IMR-90 (cell line): ENCODE results near the gene CRYBG2. TPM values are rescaled to one million over a fixed set of nuclear protein-coding genes. Genes with fewer than 3 reads are reported as not detected.

Experiments
- ATAC-seq: fragments of 200-7000 bp; cut with Tn5 transposase; 2 replicates; pipeline ENCODE4 v1.9.1; 2020; ENCODE audit warnings: low read depth, mild to moderate bottlenecking, moderate library complexity
- BruUV-seq: library from RNA; stranded (reverse); fragments of 400-500 nt; replicated peaks from 2 replicates; lab custom pipeline; 2021; lab: Mats Ljungman, UMichigan
- CTCF ChIA-PET: fragments of 300-600 bp; formaldehyde crosslinking; extraction: SDS; loops from one replicate; lab custom pipeline; 2021; ENCODE audit warnings: antibody characterized with exemption; lab: Yijun Ruan, JAX
- POLR2A ChIA-PET: fragments of 300-600 bp; sonication (Branson Sonifier 250); formaldehyde crosslinking; loops from one replicate; lab custom pipeline; 2022; ENCODE audit warnings: antibody characterized with exemption; ENCODE audit not compliant: unreplicated experiment; lab: Charles Lee
- DNase-seq: peaks from one replicate; pipeline ENCODE4 v3.0.0; 2013
- H2AFZ ChIP-seq: replicated peaks from 2 replicates; pipeline ENCODE3; 2013; ENCODE audit warnings: low read length, mild to moderate bottlenecking; ENCODE audit not compliant: poor library complexity
- H2AK5ac ChIP-seq: 2 replicates; pipeline ENCODE4 v1.6.1; 2013; ENCODE audit warnings: low read depth, low read length, inconsistent platforms
- H2AK9ac ChIP-seq: replicated peaks from 2 replicates; pipeline ENCODE3; 2013; ENCODE audit warnings: mild to moderate bottlenecking, low read depth, low read length, moderate library complexity; ENCODE audit not compliant: poor library complexity
- H2BK120ac ChIP-seq: 2 replicates; pipeline ENCODE4 v1.6.1; 2013; ENCODE audit warnings: low read depth, low read length, inconsistent platforms
- H2BK15ac ChIP-seq: 3 replicates; pipeline ENCODE4 v1.6.1; 2013; ENCODE audit warnings: low read depth, low read length, inconsistent platforms
- H2BK20ac ChIP-seq: 2 replicates; pipeline ENCODE4 v1.6.1; 2013; ENCODE audit warnings: low read depth, mild to moderate bottlenecking, inconsistent platforms, low read length, moderate library complexity
- H2BK5ac ChIP-seq: 2 replicates; pipeline ENCODE4 v1.6.1; 2013; ENCODE audit warnings: mild to moderate bottlenecking, low read depth, low read length, inconsistent platforms; ENCODE audit not compliant: poor library complexity, severe bottlenecking
- H3K14ac ChIP-seq: replicated peaks from 2 replicates; pipeline ENCODE4 v1.6.1; 2013; ENCODE audit warnings: low read depth, low read length, inconsistent platforms
- H3K18ac ChIP-seq: 2 replicates; pipeline ENCODE4 v1.6.1; 2013; ENCODE audit warnings: low read depth, low read length, control low read depth
- H3K23ac ChIP-seq: 2 replicates; pipeline ENCODE4 v1.6.1; 2013; ENCODE audit warnings: low read depth, low read length, inconsistent platforms
- H3K27ac ChIP-seq: 2 replicates; pipeline ENCODE4 v1.5.1; 2013; ENCODE audit warnings: mild to moderate bottlenecking, control low read depth, low read length; ENCODE audit not compliant: insufficient read depth
- H3K27me3 ChIP-seq: 2 replicates; pipeline ENCODE4 v1.6.1; 2013; ENCODE audit warnings: low read length; ENCODE audit not compliant: control insufficient read depth, insufficient read depth
- H3K36me3 ChIP-seq: 2 replicates; pipeline ENCODE4 v1.6.1; 2013; ENCODE audit warnings: low read length, mixed read lengths; ENCODE audit not compliant: control insufficient read depth, insufficient read depth
- H3K4ac ChIP-seq: 2 replicates; pipeline ENCODE4 v1.6.1; 2013; ENCODE audit warnings: low read depth, low read length, inconsistent platforms
- H3K4me1 ChIP-seq: 2 replicates; pipeline ENCODE4 v1.6.1; 2013; ENCODE audit warnings: low read length, mixed read lengths; ENCODE audit not compliant: control insufficient read depth, insufficient read depth
- H3K4me2 ChIP-seq: 2 replicates; pipeline ENCODE4 v1.6.1; 2013; ENCODE audit warnings: low read depth, mild to moderate bottlenecking, control low read depth, low read length, moderate library complexity
- H3K4me3 ChIP-seq: 2 replicates; pipeline ENCODE4 v1.5.1; 2013; ENCODE audit warnings: low read depth, mild to moderate bottlenecking, control low read depth, low read length, moderate library complexity; ENCODE audit not compliant: insufficient read depth
- H3K56ac ChIP-seq: 2 replicates; pipeline ENCODE4 v1.6.1; 2013; ENCODE audit warnings: low read length, inconsistent platforms; ENCODE audit not compliant: insufficient read depth; ENCODE audit errors: extremely low read depth
- H3K79me1 ChIP-seq, 2 experiments: 2 replicates each; pipeline ENCODE4 v1.6.1; 2013; ENCODE audit warnings: low read length in 2 of 2, inconsistent platforms in 1 of 2, low read depth in 1 of 2
- H3K9ac ChIP-seq: 2 replicates; pipeline ENCODE4 v1.6.1; 2013; ENCODE audit warnings: low read depth, low read length, control low read depth
- H3K9me1 ChIP-seq: 2 replicates; pipeline ENCODE4 v1.6.1; 2013; ENCODE audit warnings: low read length, inconsistent platforms; ENCODE audit not compliant: insufficient read depth
- H3K9me3 ChIP-seq: 2 replicates; pipeline ENCODE4 v1.6.1; 2013; ENCODE audit warnings: low read length; ENCODE audit not compliant: control insufficient read depth, insufficient read depth
- H4K20me1 ChIP-seq: 2 replicates; pipeline ENCODE4 v1.6.1; 2013; ENCODE audit warnings: low read length, inconsistent platforms; ENCODE audit not compliant: insufficient read depth
- H4K5ac ChIP-seq: 2 replicates; pipeline ENCODE4 v1.6.1; 2013; ENCODE audit warnings: mild to moderate bottlenecking, low read depth, low read length, control low read depth
- H4K8ac ChIP-seq, 2 experiments: 2 replicates each; pipeline ENCODE4 v1.6.1; 2013; ENCODE audit warnings: low read depth in 2 of 2, low read length in 2 of 2, control low read depth in 1 of 2, inconsistent platforms in 1 of 2
- H4K91ac ChIP-seq: 2 replicates; pipeline ENCODE4 v1.6.1; 2013; ENCODE audit warnings: low read depth, low read length, inconsistent platforms; ENCODE audit not compliant: insufficient read depth
- CTCF ChIP-seq: conservative IDR thresholded peaks from 2 replicates; pipeline ENCODE4 v1.5.1; 2012; ENCODE audit warnings: mild to moderate bottlenecking, low read depth, low read length, improper control_type of control experiment
- MAZ ChIP-seq: IDR thresholded peaks from 2 replicates; pipeline ENCODE4 v1.6.1; 2012; ENCODE audit warnings: low read depth, mild to moderate bottlenecking, low read length, improper control_type of control experiment, moderate library complexity, borderline replicate concordance
- POLR2A ChIP-seq: IDR thresholded peaks from 2 replicates; pipeline ENCODE4 v1.6.1; 2012; ENCODE audit warnings: mild to moderate bottlenecking, low read depth, low read length
- WGBS, 2 experiments: methylation state at CpG; one replicate each; pipeline versions ENCODE4 v1.1.5 to v1.1.7; 2013; ENCODE audit warnings: missing lambda C conversion rate in 2 of 2; ENCODE audit not compliant: insufficient read length in 1 of 2; ENCODE audit errors: extremely low coverage in 2 of 2; 5-methylcytosine and 5-hydroxymethylcytosine counted together
- dilution Hi-C: fragments of 300-500 bp; cut with HindIII; formaldehyde crosslinking; loops from one replicate; pipeline ENCODE4 v1.14.3; 2018; ENCODE audit warnings: low sequenced_read_pairs; ENCODE audit not compliant: unreplicated experiment
- in situ Hi-C: fragments of 300-500 bp; cut with MboI; formaldehyde crosslinking; loops from 3 replicates; pipeline ENCODE4 v1.14.3; 2019; ENCODE audit warnings: low sequenced_read_pairs, inconsistent platforms, mixed read lengths
- intact Hi-C: fragments of 100-400 bp; cut with micrococcal nuclease; formaldehyde crosslinking; loops from 2 replicates; pipeline ENCODE4 v1.10.0; 2022
- polyA plus RNA-seq, 3 experiments: library from polyadenylated mRNA; depleted of rRNA; stranded (reverse); fragments of >200 nt; gene quantifications; 2 replicates each; pipeline ENCODE4 v1.2.3, GENCODE V29; 2012; ENCODE audit warnings: low replicate concordance in 1 of 3
- total RNA-seq: library from RNA; depleted of rRNA; stranded (reverse); fragments of >200 nt; gene quantifications from 2 replicates; pipeline ENCODE4 v1.2.3, GENCODE V29; 2012
- TF ChIP-seq, protein P1 (sequence below): fragments of 150-350 bp; IDR thresholded peaks from 2 replicates; pipeline ENCODE4 v1.6.1; 2016; ENCODE audit warnings: low read depth, mild to moderate bottlenecking, low read length, moderate library complexity, borderline replicate concordance
- TF ChIP-seq, protein P2 (sequence below): fragments of 150-350 bp; IDR thresholded peaks from 2 replicates; pipeline ENCODE4 v1.6.1; 2017; ENCODE audit warnings: mild to moderate bottlenecking, antibody characterized with exemption, low read length, low read depth

The CRYBG2 gene
- total and polyA plus RNA-seq, 2 of the 4 experiments (the other 2 are of a cell fraction): not detected

DNA sequence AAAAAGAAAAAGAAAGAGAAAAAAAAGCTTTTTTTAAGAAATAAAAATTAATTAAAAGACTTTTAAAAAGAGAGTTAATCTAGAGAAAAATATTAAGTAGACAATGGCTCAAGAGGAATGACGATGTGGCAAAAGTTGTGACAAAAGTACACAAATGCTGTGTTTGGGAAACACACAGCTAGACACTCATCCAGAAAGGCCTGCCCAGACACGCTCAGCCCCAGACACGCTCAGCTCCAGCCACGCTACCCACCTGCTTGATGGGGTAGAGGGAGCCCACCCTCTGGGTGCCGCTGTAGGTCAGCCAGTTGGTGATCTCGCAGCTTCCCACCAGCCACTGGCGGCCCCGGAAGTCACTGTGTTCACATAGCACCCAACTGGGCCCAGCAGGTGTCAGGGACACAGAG, 26.0 kb downstream of the CRYBG2 start:
- in situ Hi-C loops: no loop called here
- H4K8ac ChIP-seq: no peak overlapping the region
- no peak overlapping the region for H3K56ac ChIP-seq
- no peaks in the 10 kb centered on the region for H3K36me3 ChIP-seq
- H3K27ac ChIP-seq: no peak overlapping the region
- H3K79me1 ChIP-seq: no peaks in the 10 kb centered on the region
- no peak overlapping the region for H3K4me3 ChIP-seq
- H3K18ac ChIP-seq: no peak overlapping the region
- H2BK15ac ChIP-seq: no peak overlapping the region
- H2BK20ac ChIP-seq: no peak overlapping the region
- ATAC-seq (no peak), DNase-seq (no peak)
- H3K14ac ChIP-seq: no peak overlapping the region
- H3K4me2 ChIP-seq: no peak overlapping the region
- H3K9me1 ChIP-seq: no peaks in the 10 kb centered on the region
- H3K23ac ChIP-seq: no peak overlapping the region
- dilution Hi-C loops: no loop called here
- WGBS, 2 experiments: 80% methylated on average over 1 of the region's 8 CpGs; no CpG with 5 or more reads in 1 of the 2 experiments
- no peak overlapping the region for H2AK9ac ChIP-seq
- ChIA-PET POLR2A (no interaction called here), CTCF (no interaction called here)
- H4K20me1 ChIP-seq: no peaks in the 10 kb centered on the region
- no peak overlapping the region for H2AFZ ChIP-seq
- no peak overlapping the region for H2BK120ac ChIP-seq
- H3K27me3 ChIP-seq: peaks cover 18% of the 10 kb centered on the region
- H4K5ac ChIP-seq: no peak overlapping the region
- no TSS peak for BruUV-seq
- no peak overlapping the region for H3K9ac ChIP-seq
- H2AK5ac ChIP-seq: no peak overlapping the region
- intact Hi-C loops: no loop called here
- H3K4me1 ChIP-seq: no peaks in the 10 kb centered on the region
- no peak overlapping the region for H4K91ac ChIP-seq
- H3K9me3 ChIP-seq: no peaks in the 10 kb centered on the region
- TF ChIP-seq MAZ: no peak
- TF ChIP-seq, protein P1, sequence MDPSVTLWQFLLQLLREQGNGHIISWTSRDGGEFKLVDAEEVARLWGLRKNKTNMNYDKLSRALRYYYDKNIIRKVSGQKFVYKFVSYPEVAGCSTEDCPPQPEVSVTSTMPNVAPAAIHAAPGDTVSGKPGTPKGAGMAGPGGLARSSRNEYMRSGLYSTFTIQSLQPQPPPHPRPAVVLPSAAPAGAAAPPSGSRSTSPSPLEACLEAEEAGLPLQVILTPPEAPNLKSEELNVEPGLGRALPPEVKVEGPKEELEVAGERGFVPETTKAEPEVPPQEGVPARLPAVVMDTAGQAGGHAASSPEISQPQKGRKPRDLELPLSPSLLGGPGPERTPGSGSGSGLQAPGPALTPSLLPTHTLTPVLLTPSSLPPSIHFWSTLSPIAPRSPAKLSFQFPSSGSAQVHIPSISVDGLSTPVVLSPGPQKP: no peak
- TF ChIP-seq, protein P2, sequence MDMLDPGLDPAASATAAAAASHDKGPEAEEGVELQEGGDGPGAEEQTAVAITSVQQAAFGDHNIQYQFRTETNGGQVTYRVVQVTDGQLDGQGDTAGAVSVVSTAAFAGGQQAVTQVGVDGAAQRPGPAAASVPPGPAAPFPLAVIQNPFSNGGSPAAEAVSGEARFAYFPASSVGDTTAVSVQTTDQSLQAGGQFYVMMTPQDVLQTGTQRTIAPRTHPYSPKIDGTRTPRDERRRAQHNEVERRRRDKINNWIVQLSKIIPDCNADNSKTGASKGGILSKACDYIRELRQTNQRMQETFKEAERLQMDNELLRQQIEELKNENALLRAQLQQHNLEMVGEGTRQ: no peak
- no peak for TF ChIP-seq CTCF
- no peak for TF ChIP-seq POLR2A
- no peak overlapping the region for H2BK5ac ChIP-seq
- no peak overlapping the region for H3K4ac ChIP-seq
